Anterior cingulate cortex (tissue), 58 donors: ENCODE measurements around the gene PLXNA2.

Experiments
- DNase-seq, 58 donors: peaks; one replicate each; lab custom pipeline; 2025; lab: John Stamatoyannopoulos, UW

The PLXNA2 gene, protein sequence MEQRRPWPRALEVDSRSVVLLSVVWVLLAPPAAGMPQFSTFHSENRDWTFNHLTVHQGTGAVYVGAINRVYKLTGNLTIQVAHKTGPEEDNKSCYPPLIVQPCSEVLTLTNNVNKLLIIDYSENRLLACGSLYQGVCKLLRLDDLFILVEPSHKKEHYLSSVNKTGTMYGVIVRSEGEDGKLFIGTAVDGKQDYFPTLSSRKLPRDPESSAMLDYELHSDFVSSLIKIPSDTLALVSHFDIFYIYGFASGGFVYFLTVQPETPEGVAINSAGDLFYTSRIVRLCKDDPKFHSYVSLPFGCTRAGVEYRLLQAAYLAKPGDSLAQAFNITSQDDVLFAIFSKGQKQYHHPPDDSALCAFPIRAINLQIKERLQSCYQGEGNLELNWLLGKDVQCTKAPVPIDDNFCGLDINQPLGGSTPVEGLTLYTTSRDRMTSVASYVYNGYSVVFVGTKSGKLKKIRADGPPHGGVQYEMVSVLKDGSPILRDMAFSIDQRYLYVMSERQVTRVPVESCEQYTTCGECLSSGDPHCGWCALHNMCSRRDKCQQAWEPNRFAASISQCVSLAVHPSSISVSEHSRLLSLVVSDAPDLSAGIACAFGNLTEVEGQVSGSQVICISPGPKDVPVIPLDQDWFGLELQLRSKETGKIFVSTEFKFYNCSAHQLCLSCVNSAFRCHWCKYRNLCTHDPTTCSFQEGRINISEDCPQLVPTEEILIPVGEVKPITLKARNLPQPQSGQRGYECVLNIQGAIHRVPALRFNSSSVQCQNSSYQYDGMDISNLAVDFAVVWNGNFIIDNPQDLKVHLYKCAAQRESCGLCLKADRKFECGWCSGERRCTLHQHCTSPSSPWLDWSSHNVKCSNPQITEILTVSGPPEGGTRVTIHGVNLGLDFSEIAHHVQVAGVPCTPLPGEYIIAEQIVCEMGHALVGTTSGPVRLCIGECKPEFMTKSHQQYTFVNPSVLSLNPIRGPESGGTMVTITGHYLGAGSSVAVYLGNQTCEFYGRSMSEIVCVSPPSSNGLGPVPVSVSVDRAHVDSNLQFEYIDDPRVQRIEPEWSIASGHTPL (N-terminal part only)

DNA sequence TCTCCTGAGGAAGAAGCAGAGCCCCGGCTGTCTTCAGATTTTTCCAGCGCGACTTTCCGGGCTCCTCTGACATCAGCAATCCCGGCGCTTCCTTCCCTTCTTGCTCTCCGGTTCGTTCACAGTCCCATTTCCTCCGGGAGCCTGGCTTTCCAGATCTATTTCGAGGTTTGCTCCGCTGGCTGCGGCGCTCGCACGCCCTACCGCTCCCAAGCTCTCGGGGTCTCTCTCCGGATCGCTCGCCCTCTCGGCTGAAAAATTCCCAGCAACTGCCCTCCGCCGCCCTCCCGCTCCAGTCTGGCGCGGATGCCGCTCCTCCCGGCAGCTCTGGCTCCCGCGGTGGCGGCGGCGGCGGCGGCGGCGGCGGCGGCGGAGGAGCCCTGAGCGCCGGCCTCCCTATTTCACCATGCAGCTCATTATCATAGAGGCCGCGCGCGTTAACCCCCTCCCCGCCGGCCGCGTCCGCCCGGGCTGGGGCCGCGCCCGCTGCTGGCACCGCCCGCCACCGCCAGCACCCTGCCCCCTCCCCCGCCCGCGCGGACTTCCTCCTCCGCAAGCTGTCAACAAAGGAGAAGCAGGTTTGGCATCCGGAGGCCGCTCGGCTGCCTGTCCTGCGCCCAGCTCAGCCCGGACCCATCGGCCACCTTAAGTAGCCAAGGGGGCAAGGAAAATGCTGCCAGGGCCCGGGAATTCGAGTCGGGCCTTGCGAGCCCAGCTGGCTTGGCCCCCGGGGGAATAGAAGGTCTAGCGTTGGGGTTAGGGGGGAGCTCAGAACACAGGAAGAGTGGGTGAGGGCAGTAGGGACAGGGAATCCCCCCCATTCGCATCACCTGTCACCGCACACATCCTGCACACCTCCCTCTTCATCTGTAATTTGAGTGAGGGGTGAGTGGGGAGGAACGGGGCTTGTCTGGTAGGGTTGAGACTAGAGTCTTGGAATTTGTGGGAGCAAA is at the start of gene PLXNA2:
Gene PLXNA2, minus strand, starts transcription at position 418 of the 950 bp plus-strand sequence. CDS start 26,462 bp downstream, outside the sequence.
- DNase-seq, result peak in 49 of 58 donors; percentile 25 to 83 (median 63)

DNA sequence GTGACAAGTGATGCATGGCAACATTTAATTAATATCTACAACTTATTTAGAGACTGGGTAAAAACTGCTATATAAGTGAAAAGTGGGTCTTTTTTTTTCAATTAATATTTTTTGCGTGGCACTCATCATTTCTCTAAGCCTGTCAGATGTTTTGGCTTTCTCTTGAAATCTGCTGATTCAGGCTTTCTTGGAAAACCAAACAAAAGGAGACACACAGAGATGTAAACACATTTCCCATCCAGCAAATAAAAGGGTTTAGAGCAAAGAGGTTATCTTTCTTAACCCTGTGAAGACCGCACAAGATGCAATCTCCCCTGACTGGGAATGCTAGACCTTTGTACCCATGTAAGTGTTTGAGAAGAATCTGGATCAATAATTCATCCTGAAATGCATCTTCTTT is 48.7 kb upstream of the PLXNA2 start:
- DNase-seq, result no peak

DNA sequence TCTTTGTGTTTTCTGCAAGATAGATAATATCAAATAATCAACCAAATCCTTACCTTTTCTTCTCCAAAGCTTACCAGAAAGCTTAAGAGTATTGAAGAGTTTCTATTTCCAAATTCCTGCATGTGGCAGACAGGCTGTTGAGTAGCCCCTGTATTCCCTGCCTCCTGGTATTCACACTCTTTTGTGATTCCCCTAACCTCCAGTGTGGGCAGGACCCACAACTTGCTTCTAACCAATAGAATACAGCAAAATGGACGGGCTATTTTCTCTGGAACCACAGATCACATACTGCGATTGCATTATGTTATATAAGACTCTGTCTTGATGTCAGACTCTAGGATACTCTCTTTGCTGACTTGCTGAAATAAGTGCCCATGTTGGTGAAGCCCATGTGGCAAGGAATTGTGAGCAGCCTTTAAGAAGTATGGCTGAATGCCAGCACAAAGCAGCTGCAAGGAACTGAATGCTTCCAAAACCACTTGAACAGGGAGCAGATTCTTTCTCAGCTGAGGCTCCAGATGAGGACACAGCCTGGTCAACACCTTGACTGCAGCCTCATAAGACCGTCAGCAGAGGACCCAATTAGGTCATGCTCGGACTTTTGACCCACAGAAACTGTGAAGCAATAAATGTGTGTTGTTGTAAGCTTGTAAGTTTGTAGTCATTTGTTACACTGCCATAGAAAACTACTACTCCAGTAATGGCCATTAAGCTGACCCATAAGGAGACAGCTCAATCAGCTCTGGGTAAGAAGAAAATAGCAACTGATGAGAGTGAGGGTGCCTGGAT is 47.9 kb upstream of the PLXNA2 start:
- no peak for DNase-seq

DNA sequence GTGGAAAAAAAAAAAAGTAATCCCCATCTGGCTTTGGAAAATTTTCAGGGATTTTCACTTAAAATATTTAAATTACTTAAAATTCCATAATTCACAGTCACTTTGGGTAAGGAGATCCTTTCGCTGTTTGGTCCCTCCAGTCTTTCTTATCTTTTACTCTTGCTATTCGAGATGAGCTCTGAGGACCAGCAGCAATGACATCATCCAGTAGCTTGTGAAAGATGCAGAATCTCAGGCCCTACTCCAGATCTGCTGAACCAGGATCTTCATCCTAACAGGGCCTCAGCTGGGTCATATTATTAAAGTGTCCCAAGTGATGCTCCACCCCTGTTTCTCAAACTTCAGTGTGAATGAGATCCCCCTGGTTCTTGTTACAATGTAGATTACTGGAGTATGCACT is 46.9 kb upstream of the PLXNA2 start:
- DNase-seq, result no peak

DNA sequence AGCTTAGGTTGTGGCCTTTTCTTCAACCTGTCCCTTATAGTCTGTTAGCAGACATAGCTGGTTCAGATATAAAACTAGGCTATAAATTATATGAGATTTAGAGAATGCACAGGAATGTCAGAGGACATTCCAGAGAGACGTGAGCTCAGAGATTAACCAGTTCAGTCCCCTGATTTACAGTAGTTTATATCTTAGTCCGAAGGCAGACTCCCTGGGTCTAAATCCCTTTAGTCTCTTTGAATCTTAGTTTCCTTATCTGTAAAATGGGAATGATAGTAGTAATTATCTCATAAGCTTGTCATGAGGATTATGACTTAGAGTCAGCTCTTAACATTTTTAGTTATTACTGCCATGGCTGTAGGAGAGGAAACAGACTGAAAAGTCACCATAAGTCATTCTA is 45.5 kb upstream of the PLXNA2 start:
- DNase-seq, result no peak

DNA sequence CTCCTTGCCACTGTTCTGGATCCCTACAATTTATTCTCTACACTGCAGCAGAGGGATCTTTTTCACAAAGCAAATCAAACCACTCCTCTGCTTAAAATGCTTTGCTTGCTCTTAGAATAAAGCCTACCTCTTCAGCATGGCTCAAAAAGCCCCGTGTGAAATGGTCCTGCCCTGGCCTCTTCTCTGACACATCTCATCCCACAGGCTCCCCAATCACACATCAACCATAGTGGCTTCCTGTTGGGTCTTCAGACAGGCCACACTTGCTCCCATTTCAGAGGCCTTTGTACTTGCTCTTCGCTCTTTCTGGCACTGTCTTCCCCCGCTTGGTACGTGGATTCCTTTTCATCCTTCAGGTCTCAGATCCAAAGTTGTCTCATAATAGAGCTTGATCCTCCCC is 44.3 kb upstream of the PLXNA2 start:
- DNase-seq, result no peak

DNA sequence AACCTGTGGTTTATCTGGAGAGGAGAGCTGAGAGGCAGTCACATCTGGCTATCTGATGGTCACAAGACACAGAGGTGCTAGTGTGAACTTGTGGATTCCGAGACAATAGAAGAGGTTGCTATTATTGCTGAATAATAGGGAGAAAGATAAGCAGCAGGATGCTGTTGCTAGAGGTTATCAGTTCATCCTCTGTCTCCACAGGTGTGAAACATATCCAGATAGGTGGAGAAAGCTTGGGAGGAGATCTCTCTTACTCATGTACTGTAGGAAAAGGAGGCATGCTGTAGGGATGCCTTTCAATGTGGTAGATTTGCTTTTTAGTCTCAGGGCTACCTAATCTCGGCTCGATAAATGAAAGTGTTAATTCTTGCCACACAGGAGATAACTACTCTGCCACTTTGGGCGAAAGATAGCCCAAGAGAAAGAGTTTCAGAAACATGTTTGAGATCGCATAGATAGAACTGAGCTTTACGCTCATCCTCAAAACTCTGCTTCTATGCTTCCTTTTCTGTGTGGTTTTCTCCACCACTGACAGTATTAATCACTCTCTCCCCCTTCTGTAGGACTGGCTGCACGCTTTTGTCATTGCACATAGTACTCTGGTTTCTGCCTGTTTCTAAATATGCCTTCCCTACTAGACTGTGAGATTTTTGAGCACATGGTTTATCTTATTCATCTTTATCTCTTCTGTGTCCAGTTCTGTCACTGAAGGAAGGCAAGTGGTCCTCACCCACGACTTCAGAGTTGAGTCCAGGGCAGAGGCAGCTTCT is 36.7 kb upstream of the PLXNA2 start:
- DNase-seq, result peak in 1 of 58 donors; percentile 13

DNA sequence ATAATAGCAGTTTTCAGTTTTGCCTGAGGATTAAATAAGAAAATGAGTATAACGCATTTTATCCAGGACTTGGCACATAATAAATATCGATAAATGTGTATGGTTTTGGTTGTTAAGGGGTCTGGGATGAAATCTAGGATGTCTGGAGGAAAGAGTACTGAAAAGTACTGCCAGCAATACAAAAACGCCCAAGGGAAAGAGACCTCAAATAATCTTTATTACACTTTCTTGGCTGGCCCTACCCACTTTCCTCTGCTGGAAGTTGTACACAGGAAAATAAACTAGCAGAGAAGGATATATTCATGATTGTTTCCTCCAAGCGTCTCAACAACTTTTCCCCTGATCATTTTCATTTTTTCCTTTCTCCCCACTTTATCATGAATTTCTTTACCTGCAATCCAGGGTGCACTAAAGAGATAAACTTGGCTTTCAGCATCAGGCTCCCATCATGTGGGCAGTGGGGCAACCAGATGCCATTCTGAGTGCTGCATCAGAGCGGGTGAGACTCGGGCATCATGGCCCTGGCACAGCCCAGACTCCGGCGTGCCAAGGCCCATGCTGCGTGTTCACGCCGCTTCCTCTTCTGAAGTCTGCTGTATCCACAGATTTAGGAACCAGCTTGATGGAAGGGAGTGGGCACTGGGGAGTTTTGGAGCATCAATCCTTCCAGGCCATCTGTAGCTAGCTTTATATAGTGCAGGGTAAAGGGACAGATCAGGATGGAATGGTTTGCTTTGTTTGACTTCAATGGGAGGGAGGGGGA is 35.8 kb upstream of the PLXNA2 start:
- DNase-seq, result no peak

DNA sequence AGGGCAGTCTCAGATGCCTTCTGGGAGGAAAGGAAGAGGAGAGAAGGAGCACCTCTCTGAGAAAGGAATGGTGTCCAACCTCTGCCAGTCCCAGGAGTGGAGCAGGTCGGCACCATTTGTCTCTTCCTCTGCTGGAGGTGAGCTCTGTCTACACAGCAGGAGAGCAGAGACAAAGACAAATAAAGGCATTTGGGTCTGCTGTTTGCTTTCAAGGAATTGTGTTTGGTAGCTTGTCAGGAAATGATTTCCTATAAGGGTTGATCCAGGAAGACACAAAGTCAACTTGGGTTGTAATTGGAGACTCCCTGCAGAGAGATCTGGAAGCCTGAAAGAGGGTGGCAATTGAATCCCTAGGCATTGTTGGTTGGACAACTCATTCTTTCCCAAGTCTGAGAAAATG is 34.5 kb upstream of the PLXNA2 start:
- no peak for DNase-seq

DNA sequence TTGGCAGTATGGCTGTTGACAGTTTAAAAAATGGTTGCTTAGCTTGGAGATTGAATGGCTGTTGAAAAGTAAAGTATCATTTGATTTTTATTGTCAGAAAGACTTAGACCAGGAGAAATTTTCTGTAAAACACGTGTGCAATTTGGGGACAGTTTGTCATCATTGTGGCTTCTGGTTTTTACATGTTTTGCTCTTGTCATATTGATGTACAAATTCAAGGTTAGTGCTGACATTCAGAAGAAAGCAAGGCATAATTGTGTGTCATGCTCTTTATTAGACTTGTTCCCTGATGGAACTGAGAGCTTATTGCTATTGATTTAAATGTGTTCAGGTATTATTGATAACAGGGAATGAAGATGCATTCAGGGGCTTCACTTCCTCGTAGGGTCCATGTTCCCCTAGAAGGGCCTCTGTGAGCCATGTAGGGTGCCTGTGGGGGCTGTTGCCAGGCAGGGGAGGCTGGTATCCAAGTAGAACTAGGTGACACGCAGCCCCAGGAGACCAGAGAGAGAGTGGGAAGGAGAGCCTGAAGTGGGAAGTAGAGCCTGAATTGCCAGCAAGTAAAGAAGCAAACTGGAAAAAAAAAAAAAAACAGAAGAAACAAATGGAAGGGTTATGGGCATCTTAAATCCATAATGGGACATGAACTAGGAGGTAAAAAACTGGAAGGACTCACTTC is 32.7 kb upstream of the PLXNA2 start:
- DNase-seq, result no peak

DNA sequence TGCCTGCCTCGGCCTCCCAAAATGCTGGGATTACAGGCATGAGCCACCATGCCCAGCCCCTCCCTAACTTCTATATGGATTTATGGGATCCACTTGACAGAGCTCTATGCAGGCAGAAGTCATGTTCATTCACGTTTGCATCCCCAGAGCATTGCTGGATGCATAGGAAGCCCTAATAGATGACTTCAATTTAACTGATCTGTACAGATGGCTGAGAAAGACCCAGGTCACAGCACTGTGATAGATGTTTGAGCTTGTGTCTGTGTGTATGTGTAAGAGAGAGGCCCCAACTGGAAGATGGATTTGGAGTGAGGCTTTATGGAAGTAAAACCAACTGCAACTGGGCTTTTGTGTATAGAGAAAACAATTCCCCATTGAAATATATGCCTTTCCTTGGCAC is 30.9 kb upstream of the PLXNA2 start:
- DNase-seq, result no peak

DNA sequence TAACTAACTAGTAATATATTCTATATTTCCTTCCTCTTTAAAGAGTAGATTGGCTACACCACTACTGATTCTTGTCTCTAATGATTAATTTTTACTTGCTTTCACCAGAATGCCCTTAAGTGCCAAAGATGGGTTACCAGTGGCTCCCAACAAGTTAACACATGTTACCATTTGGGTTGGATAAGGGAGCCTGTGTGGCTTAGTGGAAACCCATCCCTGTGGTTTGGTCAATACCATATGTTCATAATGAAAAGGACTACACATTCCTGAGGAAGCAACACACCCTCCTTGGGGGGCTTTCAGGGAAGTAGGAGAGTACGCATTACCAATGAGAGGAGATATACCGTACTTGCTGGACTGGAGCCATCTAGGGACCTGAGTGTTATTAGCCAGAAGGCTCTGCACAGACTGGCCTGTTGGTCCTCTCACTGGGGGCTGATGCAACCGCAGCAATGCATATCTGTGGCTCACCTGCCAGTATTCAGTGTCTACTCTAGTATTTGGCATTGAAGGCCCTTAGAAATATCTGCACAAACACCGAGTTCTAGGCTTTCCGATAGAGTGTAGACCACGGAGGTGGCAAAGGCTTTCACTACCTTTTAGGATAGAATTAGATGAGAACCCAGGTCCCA is 29.3 kb upstream of the PLXNA2 start:
- no peak for DNase-seq

DNA sequence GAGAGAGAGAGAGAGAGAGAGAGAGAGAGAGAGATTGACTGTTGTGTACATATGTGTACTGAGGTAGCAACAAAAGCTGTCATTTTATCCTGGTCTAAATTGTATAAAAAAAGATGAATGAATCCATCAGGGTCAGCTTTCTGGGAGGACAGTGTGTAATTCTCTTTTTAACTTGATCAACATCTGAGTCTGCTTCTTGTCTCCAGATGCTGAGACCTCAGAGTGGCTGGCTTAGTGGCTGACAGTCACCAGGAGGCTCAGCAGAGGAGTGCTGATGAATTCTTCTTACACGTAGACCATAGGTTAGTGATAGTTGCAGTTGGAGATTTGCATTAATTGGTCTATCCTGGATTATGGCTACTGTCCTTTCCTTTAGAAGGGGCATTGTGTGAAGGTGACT is 28.5 kb upstream of the PLXNA2 start:
- no peak for DNase-seq

DNA sequence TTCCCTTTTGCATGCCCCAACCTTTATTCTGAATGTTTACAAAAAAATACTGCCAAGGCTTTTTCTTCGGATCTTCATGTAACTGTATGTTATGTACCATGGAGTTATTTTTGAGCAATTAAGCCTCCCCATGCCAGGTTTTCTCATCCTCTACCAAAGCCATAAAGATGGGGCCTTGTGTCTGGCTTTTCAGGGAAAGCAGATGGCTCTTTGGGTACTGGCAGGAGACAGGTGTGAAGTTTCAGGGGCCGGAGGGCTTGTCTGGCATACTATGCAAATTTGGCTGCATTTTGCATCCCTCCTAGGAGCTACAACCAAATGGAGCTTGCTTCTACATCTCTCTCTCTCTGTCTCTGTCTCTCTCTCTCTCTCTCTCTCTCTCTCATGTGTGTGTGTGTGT is 28.1 kb upstream of the PLXNA2 start:
- DNase-seq, result peak in 2 of 58 donors; percentile 31 to 76

DNA sequence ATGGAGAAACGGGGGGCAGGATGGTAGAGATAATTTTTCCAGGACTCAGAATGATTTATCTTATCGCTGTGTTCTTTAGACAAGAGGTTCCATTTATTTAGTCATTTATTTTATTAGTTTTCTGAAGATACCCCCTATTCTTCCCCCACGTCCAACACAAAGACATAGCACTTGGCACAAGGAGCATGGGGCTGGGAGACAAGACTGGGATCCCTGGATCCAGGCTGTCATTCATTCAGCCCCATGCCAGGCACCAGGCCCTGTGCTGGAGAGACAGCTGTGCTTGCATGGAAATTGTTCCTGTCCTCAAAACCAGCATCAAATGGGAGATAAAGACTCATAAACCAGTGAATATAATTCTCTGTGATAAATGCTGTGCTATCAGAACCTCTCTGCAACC is 27.1 kb upstream of the PLXNA2 start:
- no peak for DNase-seq

DNA sequence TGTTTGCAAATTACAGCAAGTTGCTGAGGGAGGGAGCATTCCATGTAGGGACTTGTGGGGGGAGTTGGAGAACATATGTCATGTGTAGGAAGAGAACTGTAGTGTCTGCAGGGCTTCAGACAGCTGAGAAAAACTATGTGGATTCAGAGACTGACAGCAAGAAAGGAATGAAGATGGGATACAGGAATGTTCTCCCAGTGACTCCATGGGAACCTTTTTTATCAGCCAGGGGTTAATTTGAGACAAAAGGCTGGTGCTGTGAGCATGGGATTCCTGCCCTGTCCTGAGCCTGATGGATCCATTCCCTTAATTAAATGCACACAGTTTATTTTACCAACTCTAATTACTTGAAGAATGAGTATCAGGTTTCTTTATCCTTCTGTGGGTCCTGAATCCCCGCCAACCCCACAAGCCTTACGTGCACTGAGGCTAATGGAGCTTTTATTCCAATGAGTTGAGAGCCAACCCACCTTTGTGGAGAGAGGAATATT is 26.5 kb upstream of the PLXNA2 start:
- DNase-seq, result no peak

DNA sequence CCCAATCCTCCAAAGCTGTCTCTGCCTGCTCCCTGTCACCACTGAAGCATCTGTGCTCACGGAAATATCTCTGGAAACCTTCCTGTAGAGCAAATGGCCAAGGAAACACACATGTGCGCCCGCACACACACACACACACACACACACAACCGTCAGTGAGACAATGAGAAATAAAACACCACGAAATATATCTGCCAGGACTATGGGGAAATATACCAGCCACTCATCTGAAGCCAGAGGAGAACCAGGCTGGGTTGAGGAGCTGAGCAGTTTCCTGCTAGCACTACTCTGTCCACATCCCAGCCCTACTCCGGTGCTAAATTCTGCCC is 25.1 kb upstream of the PLXNA2 start:
- peak in 12 of 58 donors; percentile 10 to 71 (median 34) for DNase-seq
